A673 (cell line): ENCODE measurements around the gene GNA15.

Source experiments
- EZH2 ChIP-seq: fragments of 200-600 bp; sonication (generic); IDR thresholded peaks from 2 replicates; pipeline ENCODE4 v1.6.1; 2017; ENCODE audit warnings: borderline replicate concordance, low read depth, mild to moderate bottlenecking, mixed read lengths, antibody characterized with exemption, low read length; ENCODE audit not compliant: poor library complexity, severe bottlenecking
- TF ChIP-seq, protein P1 (sequence below): fragments of 300-800, 200-600 bp; sonication (generic); conservative IDR thresholded peaks from 2 replicates; pipeline ENCODE4 v1.5.1; 2017; ENCODE audit warnings: low read depth, mild to moderate bottlenecking, antibody characterized with exemption, low read length, moderate library complexity, mixed read lengths

DNA sequence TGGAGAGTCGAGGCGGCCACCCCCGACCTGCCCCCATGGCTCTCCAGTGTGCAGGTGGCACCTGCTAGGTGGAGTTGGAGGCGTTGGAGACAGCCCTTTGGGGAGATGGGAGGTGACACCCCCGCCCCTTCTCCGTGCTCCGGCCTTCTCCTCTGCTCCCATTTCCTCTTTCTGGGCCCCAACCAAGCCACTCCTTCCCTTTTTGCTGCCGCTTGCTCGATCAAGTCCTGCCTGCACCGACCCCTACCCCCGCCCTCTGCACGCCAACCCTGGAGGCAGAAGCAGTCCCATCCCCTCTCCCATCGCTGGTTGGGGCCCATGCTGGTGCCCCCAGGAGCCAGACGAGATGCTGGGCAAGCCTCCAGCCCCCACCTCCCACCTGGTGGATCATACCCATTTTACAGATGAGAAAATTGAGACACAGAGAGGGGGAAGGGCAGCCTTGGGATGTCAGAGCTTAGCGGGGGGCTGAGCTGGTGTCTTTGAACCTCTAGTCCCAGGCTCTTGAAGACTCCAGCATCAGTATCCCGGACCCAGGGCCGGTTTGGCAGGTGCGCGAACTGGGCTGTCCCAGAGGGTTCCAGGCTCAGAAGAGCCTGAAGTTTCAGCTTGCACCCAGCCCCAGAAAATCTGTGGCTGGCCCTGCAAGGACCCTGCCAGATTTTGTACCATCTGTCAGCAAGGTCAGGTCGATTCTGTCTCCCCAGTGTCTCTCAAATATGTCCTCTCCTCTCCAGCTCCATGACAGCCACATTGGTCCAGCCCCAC, 10.3 kb downstream of the GNA15 start:
- TF ChIP-seq, protein P1, sequence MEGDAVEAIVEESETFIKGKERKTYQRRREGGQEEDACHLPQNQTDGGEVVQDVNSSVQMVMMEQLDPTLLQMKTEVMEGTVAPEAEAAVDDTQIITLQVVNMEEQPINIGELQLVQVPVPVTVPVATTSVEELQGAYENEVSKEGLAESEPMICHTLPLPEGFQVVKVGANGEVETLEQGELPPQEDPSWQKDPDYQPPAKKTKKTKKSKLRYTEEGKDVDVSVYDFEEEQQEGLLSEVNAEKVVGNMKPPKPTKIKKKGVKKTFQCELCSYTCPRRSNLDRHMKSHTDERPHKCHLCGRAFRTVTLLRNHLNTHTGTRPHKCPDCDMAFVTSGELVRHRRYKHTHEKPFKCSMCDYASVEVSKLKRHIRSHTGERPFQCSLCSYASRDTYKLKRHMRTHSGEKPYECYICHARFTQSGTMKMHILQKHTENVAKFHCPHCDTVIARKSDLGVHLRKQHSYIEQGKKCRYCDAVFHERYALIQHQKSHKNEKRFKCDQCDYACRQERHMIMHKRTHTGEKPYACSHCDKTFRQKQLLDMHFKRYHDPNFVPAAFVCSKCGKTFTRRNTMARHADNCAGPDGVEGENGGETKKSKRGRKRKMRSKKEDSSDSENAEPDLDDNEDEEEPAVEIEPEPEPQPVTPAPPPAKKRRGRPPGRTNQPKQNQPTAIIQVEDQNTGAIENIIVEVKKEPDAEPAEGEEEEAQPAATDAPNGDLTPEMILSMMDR, result no peak
- TF ChIP-seq EZH2, result no peak
